OCI-LY7 (cell line): Measurements from ENCODE around the gene RTL1.

Source experiments
- EZH2phosphoT487 ChIP-seq: fragments of 200-600 bp; sonication (generic); IDR thresholded peaks from 2 replicates; pipeline ENCODE4 v1.6.1; 2018; ENCODE audit warnings: low read depth, borderline replicate concordance, mild to moderate bottlenecking, mixed run types, antibody characterized with exemption, low read length, moderate library complexity, mixed read lengths
- TF ChIP-seq, protein P1 (sequence below): fragments of 200-600 bp; sonication (generic); conservative IDR thresholded peaks from 2 replicates; pipeline ENCODE4 v1.5.1; 2014; ENCODE audit warnings: mild to moderate bottlenecking, antibody characterized with exemption, low read length, moderate library complexity, mixed read lengths

DNA sequence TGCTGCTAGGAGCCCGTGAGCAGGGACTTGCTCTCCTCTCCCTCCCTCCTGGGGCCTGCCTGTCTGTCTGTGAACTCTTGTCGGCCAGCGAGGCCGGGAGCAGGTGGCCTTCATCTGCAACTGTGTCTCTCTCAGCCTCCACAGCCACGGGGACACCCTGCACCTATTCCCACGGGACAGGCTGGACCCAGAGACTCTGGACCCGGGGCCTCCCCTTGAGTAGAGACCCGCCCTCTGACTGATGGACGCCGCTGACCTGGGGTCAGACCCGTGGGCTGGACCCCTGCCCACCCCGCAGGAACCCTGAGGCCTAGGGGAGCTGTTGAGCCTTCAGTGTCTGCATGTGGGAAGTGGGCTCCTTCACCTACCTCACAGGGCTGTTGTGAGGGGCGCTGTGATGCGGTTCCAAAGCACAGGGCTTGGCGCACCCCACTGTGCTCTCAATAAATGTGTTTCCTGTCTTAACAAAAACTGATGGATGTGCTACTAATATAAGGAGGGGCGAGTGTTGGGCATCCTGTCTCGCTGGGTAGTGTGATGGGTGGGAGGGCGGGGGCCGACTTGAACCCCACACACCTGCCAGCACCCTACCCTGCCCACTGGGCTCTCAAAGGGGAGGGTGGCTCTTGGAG is 42.9 kb downstream of the RTL1 start:
- TF ChIP-seq, protein P1, sequence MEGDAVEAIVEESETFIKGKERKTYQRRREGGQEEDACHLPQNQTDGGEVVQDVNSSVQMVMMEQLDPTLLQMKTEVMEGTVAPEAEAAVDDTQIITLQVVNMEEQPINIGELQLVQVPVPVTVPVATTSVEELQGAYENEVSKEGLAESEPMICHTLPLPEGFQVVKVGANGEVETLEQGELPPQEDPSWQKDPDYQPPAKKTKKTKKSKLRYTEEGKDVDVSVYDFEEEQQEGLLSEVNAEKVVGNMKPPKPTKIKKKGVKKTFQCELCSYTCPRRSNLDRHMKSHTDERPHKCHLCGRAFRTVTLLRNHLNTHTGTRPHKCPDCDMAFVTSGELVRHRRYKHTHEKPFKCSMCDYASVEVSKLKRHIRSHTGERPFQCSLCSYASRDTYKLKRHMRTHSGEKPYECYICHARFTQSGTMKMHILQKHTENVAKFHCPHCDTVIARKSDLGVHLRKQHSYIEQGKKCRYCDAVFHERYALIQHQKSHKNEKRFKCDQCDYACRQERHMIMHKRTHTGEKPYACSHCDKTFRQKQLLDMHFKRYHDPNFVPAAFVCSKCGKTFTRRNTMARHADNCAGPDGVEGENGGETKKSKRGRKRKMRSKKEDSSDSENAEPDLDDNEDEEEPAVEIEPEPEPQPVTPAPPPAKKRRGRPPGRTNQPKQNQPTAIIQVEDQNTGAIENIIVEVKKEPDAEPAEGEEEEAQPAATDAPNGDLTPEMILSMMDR, result no peak
- TF ChIP-seq EZH2phosphoT487, result no peak
